ENCODE measurements around the gene CRYL1.
A peak's percentile ranks its signal among the peaks of the same experiment; 100 is the strongest.

Gene CRYL1, protein sequence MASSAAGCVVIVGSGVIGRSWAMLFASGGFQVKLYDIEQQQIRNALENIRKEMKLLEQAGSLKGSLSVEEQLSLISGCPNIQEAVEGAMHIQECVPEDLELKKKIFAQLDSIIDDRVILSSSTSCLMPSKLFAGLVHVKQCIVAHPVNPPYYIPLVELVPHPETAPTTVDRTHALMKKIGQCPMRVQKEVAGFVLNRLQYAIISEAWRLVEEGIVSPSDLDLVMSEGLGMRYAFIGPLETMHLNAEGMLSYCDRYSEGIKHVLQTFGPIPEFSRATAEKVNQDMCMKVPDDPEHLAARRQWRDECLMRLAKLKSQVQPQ

DNA sequence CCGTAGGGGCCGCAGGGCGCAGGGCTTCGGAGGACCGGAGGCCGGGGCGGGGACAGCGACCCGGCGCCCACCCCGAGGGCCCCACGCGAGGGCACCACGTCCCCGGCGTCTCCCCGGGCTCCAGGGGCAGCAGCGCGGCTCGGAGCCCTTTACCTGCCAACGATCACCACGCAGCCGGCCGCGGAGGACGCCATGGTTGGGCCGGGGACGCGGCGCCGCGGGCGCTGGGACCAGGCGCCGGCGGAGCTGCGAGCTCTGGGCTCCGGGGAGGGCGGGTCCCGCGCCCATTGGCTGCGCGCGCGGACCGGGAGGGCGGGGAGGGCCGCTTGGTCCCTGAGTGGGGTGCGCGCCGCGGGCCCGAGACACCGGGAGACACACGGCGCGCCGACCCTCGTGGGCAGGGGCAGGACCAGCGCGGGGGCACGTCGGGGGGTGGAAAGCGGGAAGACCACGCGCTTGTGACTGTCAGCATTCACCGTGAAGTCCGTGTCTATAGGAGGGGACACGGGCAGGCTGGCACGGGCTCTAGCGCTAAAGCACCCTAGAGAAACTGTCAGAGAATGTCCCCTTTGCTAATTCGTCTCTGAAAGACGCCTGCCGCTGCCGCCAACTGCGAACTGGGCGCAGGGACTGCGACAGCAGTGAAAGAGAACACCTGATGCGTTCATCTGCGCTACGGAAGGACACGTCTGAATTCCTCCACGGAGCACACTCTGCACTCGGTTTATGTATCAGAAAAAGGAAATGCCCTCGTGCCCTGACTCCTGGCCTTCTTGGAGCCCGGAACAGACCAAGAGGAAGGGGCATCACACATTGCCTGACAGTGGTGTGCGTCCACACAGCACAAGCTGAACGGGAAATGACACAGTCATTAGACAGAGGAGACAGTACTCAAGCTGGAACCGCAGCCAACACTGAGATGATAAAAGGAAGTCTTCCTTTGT, at the start of gene CRYL1:
CRYL1 (minus strand) TSS at position 257 of the 944 bp plus-strand sequence; CDS start at position 194, 63 bp downstream.
- peak; percentile 72 for DNase-seq (ENCODE audit: low spot score)

DNA sequence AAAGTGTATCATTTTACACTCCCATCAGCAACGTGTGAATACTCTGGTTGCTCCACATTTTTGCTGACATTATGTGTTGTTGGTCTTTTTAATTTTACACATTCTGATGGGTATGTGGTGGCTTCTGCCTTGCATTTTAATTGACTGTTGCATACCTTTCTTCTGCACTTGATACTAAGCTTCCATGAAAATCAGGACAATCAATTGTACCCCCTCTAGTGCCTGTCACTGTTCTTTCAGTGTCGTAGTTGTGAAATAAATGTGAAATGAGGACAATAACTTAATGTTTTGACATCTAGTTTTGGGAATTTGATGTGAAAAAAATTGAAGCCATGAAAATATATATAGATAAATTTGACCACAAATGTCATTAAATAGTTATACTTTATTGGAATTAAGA, 48.0 kb upstream of the CRYL1 start:
- DNase-seq (ENCODE audit: low spot score) = no peak

DNA sequence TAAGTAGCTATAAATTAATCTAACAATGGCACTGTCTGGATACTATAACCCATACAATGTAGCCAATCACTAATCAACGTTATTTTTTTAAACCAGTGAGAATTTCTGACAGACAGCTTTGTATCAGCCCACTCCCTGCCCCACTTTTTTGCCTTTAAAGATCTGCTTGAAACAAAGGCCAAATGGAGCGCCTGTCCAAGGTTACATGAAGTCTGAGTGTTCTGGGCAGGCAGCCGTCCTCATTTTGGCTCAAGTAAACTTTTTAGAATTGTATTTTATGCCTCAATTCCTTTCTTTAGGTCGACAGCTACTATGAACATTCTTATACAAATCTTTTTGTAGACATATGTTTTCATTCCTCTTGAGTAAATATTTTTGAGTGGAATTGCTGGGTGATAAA, 47.5 kb upstream of the CRYL1 start:
- DNase-seq (ENCODE audit: low spot score) = no peak

DNA sequence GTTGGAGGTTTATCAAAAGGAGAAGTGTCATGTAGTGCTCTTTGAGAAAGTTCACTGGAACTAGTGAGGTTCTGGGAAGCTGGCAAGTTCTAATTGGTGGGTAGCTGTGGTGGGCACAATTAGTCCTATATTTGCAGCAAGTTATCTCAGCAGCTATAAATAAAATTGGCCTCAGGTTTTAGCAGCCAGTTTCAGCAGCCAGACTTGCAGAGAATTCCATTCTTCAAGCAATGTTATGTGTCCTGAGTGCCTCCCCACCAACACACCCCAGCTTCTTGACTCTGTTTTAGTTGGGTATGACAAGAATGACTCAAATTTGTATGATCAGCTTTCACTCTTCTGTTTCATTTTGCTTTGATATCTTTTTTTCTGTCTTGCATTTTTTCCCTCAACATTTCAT, 46.0 kb upstream of the CRYL1 start:
- DNase-seq (ENCODE audit: low spot score) = no peak

DNA sequence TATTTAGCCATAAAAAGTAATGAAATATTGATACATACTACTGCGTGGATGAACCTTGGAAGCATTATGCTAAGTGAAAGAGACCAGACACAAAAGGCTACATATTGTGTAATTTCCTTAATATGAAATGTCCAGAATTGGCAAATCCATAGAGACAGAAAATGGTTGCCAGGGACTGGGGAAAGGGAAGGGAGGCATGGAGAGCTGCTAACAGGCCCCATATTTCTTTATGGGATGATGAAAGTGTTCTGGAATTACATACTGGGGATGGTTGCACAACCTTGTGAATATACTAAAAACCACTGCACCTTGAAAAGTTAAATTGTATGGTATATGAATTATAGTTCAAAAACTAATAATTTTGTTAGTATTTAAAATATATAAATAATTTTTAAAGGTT, 44.9 kb upstream of the CRYL1 start:
- DNase-seq (ENCODE audit: low spot score) = no peak

DNA sequence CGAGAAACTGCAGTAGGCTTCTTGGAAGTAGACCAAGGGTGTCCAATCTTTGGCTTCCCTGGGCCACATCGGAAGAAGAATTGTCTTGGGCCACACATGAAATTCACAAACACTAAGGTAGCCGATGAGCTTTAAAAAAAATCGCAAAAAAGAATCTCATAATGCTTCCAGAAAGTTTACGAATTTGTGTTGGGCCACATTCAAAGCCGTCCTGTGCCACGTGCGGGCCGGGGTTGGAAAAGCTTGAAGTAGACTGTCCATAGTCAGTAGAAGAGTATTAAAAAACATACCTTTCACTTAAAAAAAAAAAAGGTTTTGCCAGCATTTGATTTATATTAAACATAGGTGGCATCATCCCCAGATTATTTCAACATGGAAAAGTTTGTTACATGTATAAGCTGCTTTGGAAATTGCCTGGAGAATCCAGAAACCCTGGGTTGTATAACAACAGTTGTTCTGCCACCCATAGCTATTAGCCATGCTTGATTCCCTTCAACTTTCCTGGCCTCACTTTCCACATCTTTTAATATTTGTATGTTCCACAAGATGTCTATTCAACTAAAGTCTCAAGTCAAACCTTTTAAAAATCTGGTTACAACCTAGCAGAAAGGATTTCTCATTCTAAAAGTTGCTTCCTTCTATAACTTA, 42.3 kb upstream of the CRYL1 start:
- no peak for DNase-seq (ENCODE audit: low spot score)

DNA sequence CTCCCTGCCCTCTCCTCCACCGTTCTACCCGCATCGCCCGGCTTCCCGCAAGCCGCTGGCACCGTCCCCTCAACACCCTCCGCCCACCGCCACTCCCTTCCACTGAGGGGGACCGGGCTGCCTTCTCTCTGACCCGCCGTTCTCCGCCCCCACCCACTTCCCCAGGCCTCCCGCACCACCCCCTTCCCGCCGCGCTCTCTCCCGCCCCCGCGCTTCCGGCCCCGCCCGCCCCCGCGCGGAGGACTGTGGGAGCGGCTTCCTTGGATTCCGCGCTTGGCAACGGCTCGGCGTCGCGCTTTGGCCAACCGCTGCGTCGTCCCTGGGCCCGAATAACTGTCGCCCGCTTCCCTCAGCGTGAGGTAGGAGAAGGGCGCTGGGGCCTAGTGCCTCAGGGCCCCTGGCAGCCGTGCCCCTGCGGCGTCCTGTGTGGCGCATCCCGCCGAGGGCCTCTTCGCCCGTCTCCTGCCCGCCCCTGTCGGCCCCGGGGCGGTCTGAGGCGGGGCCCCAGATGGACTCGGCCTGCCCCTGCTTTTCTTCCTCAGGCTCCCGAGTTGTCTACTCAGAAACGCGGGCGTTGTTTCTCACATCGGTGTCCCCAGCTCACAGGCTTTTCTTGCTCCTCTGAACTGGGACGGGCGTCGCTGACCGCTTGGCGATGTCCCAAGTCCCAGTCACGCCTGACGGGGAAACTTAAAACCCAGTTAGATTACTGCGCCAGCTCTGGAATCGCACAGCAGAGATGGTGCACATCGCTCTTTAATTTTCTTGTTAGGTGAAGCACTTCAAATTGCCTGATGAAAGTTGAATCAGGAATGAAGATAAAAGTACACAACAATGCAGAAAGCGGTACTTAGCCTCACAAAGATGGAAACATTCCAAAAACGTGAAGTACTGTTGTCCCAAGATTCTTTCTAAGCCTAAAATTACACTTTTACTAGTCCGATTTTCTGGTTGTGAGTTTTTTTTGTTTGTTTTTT, 41.5 kb upstream of the CRYL1 start, which contains the start of gene IFT88:
IFT88 (plus strand) TSS at position 260 of the 977 bp plus-strand sequence. CDS start 7,229 bp downstream, outside the sequence.
- DNase-seq (ENCODE audit: low spot score) = peak; percentile 77

DNA sequence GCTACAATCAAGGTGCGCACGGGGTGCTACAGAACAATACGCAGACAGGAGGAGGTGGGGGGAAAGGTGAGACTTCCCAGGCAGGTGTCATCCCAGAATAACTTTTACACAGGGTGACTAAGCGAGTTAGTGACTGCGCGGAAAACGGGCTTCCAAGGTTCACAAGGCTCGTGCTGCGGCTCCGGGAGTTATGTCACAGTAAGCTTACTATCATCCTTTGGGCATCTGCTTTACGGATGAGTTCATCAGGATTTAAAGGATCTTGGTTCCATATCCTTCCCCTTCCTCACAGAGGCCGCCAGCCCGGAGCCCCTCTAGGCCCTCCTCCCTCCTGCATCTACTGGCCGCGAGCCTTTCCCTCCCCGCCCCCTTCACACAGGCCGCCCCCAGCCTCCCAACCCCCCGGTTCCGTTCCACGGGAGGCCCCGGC, 40.8 kb upstream of the CRYL1 start:
- DNase-seq (ENCODE audit: low spot score) = peak; percentile 25

DNA sequence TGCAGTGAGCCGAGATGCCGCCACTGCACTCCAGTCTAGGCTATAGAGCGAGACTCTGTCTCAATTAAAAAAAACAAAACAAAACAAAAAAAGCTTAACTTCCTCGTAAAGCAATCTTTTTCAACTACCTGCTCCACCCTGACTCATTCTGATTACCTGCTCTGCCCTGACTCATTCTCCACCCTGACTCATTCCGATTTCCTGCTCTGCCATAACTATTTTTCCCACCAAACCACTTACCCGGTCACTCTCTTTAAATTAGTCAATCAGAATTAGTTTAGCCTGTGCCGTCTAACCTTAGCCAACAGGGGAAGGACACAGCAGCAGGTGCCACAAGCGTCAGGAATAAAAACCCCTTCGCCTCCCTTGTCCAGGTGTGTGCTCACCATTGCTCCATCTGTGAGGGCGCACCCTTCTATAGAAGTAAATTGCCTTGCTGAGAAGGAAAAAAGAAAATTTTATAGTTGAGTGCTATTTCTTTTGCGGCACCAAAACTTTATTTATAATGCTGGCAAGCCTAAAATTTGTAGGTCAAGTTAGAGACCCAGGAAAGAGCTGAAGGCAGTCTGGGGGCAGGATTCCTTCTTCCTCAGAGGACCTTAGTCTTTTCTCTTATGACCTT, 39.6 kb upstream of the CRYL1 start:
- no peak for DNase-seq (ENCODE audit: low spot score)

DNA sequence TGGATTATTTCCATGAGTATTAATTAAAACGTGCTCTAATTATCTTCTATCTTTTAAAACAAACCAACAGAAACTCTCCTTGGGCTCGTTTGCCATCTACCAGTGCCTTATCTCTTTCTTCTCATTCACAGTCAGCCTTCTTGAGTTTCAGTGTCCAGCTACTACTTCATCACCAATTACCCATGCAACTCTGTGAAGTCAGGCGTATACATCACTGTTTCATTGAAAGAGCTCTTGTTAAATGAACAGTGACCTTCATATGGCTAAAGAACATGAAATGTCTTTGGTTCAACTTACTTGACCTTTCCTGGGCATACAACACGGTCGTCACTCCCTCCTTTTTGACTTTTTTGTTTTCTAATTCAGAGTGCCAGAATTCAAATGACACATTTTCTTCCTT, 36.1 kb upstream of the CRYL1 start:
- DNase-seq (ENCODE audit: low spot score) = no peak

DNA sequence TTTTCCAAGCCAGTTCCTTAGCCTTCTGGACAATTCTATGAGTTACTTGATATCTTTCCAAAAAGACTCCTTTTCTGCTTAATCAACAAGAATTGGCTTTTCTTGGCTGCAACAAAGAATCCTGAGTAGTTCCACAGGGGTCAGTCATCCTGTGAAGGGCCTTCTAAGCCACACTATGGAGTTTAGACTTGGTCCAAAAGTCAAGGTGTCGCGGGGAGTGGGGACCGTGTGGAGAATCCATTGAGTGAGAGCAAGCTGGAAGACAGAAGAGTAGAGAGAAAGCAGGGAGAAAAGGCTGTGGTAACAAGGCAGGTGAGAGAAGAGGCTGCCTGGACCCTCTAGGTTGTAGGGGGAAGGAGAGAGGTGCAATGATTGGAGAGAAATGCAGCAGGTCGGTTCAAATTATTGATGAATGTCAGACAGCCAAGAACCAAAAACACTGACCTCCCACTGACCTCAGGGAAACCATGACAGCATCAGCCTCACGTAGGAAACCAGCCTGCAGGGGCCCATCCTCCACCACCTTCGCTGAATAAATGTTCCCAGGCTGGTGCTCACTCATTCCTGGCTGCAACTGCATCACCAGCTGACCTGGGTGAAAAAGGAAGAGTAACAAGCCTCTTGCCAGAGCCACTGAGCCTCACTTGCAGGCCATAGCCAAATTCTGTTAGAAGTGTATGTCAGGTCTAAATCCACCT, 34.2 kb upstream of the CRYL1 start:
- DNase-seq (ENCODE audit: low spot score) = no peak

DNA sequence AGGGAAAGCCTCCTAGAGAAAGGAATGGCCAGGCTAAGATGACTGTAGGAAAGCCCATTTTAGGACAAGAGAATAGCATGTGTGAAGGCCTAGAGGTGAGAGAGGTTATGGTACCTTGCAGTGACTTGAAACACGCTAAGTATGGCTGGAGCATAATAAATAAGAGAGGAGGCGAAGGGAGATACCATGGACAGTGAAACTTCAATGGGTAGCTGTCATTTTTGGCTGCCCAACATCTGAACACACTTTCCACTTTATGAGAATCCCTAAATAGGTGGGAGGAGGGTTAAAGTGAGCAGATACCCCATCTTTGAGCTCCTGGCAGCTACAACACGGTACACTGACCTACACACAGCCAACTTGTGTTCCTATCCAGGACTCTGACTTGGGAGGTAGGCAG, 33.3 kb upstream of the CRYL1 start:
- no peak for DNase-seq (ENCODE audit: low spot score)

DNA sequence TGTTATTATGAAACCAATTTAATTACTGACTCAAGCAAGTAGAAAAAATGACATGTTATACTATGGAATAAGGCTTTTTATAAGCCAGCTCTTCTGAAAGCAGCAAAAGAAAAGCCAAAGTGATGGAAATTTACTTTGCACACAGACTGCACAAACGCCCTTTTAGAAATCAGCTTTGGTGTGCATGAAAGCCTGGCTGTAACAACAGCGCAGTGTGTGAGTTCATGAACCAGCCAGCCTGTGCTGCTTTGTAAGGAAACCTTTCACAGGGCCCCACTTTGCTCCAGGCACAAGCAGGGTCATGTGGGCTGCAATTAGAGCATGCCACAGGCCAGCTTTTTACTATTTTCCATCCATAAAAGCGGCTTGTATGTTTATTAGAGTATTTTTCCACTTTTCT, 27.7 kb upstream of the CRYL1 start:
- DNase-seq (ENCODE audit: low spot score) = no peak

DNA sequence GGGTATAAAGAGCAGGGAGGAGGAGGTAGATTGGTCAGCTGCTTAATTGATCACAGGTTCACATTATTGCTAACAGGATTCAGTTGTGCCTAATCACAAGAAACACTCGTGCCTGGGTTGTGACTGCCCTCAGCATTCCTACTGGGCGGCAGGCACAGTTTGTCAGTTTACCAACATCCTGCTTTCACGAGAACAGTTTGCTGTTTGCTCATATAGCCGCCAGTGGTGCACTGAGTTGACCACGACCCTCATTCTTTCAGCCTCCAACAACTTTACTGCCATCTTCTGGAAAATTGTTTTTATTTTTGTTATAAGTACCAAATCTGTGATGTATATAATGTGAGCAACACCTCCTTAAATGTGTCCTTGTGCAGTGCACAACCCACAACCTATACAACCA, 25.1 kb upstream of the CRYL1 start:
- DNase-seq (ENCODE audit: low spot score) = no peak

DNA sequence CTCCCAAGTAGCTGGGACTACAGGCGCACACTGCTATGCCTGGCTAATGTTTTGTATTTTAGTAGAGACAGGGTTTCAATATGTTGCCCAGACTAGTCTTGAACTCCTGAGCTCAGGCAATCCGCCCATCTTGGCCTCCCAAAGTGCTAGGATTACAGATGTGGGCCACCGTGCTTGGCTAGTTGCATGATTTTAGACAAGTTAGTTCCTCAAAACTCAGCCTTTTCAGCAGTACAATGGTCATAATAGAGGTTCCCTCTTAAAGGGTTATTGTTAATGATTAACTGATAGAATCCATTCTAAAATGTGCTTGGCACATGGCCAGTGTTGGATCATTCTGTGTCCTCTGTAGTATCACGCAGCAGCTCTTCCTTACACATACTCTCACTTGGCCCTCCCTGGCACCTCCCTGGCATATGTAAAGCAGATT, 21.8 kb upstream of the CRYL1 start:
- DNase-seq (ENCODE audit: low spot score) = no peak

DNA sequence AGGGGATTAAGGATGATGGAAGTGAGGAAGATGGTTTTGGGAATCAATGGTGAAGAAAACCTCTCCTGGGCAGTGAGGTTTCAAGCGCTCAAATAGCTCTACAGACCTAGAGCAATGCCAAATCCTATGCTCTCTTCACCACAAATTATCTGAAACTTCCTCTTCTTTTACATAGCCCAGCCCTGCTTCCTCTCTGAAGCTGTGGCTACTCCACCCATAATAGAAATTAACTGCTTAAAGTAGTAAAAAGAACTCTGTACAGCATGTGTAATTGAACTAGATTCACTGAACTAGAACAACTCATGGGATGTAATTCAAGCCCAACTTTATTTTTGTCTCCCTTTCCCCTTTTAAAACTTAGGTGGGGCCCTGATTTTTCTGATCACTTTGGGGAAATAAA, 20.9 kb upstream of the CRYL1 start:
- no peak for DNase-seq (ENCODE audit: low spot score)

DNA sequence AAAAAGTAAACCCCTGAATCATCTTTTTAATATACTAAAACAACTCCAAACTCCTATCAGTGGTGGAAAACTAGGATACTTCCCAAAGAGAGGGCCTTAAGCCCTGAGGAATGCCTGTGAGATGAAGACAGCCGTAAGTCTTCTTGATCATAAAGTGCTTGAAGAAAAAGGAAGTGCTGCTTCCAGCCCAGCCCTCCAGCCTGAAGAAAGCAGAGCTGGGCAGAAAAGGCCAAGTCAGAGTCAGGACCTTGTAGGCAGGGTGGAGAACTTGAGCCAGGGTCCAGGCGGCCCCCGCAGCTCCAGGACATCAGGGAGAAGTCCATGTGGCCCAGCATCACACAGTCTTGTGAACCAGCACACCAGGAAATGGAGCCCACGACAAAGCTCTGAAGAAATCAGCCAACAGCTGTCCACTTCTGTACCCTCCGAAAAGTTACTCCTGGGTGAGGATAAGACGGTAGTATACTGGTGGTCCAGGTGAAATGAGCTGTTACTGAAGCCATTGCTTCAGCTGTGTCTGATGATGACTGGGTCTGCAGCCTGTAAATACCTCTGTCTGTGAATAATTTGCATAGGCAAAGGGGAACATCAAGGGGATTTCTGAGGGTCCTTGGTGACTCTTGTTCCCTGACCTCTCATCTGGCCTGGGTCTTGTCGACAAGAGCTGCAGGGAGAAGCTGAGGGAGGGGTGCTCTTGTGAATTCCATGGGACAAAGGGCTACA, 18.7 kb upstream of the CRYL1 start:
- DNase-seq (ENCODE audit: low spot score) = no peak

DNA sequence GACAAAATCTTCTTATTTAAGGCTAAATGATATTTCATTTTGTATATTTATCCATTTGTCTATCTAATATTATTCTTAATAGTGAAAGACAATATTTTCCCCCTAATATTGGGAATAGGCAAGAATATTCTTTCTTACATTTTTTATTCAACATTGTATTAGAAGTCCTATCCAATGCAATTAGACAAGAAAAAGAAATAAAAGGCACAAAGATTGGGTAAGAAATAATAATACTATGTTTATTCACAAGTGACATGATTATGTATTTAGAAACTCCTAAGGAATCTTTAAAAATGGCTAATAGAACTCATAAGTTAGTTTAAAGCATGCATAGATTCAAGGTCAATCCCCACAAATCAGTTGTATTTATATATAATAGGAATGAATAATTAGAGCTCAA, 11.3 kb upstream of the CRYL1 start:
- DNase-seq (ENCODE audit: low spot score) = no peak

DNA sequence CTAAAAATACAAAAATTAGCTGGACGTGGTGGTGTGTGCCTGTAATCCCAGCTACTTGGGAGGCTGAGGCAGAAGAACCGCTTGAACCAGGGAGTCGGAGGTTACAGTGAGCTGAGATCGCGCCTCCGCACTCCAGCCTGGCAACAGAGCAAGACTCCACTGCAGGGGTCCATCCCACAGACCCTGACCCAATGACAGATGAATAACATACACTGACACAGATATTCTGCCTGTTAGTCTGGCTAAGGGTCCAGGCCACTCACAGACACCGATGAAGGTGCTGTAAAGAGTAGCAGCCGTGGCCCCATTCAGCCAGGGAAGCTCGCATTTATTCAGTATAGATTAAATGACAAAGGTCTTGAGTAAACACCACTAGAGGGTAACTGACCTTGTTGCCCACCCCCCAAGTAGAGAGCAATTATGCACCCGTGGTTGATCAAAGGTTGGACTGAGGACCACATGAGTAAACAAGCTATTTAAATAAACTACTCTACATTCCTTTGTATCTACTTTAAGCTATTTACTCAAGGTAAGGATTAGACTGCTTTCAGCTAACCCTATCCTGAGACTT, 8.5 kb upstream of the CRYL1 start:
- DNase-seq (ENCODE audit: low spot score) = no peak
